Loucy (cell line): Measurements from ENCODE around the gene CASP1.
A peak's percentile ranks its signal among the peaks of the same experiment; 100 is the strongest.
"Not testable (repeated sequence)": the region's sequence is repeated elsewhere in the genome, so short reads cannot be mapped to it uniquely, and the experiment has no call there.

Source experiments
- H2AFZ ChIP-seq: fragments of 200-600 bp; sonication (generic); 2 replicates; pipeline ENCODE4 v1.6.0; 2016; ENCODE audit warnings: antibody characterized with exemption, mild to moderate bottlenecking, low read length, moderate library complexity
- H3F3A ChIP-seq: fragments of 200-600 bp; 2 replicates; pipeline ENCODE4 v1.6.0; 2016; ENCODE audit warnings: antibody characterized with exemption, low read depth, mild to moderate bottlenecking
- H3K27me3 ChIP-seq: fragments of 200-600 bp; sonication (generic); 2 replicates; pipeline ENCODE4 v1.6.1; 2014; ENCODE audit warnings: low read length, mild to moderate bottlenecking; ENCODE audit not compliant: insufficient read depth, poor library complexity, severe bottlenecking
- H3K36me3 ChIP-seq: fragments of 200-600 bp; sonication (generic); 2 replicates; pipeline ENCODE4 v1.6.1; 2016; ENCODE audit warnings: low read length; ENCODE audit not compliant: insufficient read depth
- H3K4me1 ChIP-seq: fragments of 200-600 bp; sonication (generic); 2 replicates; pipeline ENCODE4 v1.5.1; 2014; ENCODE audit warnings: low read length, mild to moderate bottlenecking; ENCODE audit not compliant: insufficient read depth, poor library complexity, severe bottlenecking
- H3K4me2 ChIP-seq: fragments of 200-600 bp; sonication (generic); 2 replicates; pipeline ENCODE4 v1.6.0; 2014; ENCODE audit warnings: antibody characterized with exemption, low read length, low read depth, mild to moderate bottlenecking; ENCODE audit not compliant: poor library complexity, severe bottlenecking
- H3K4me3 ChIP-seq: fragments of 200-600 bp; sonication (generic); 2 replicates; pipeline ENCODE4 v1.5.1; 2014; ENCODE audit warnings: low read length, mild to moderate bottlenecking, mixed read lengths; ENCODE audit not compliant: poor library complexity, severe bottlenecking
- H3K79me2 ChIP-seq: fragments of 200-600 bp; sonication (generic); 2 replicates; pipeline ENCODE4 v1.6.1; 2014; ENCODE audit warnings: low read length; ENCODE audit not compliant: insufficient read depth
- H3K9ac ChIP-seq: fragments of 200-600 bp; sonication (generic); 2 replicates; pipeline ENCODE4 v1.6.0; 2014; ENCODE audit warnings: mild to moderate bottlenecking, low read depth, low read length, moderate library complexity; ENCODE audit not compliant: poor library complexity, severe bottlenecking
- H3K9me2 ChIP-seq: fragments of 200-600 bp; sonication (generic); replicated peaks from 2 replicates; pipeline ENCODE4 v1.6.1; 2016; ENCODE audit warnings: low read depth, low read length, mixed read lengths
- H3K9me3 ChIP-seq: fragments of 200-600 bp; sonication (generic); 2 replicates; pipeline ENCODE4 v1.6.1; 2014; ENCODE audit warnings: mild to moderate bottlenecking, antibody characterized with exemption, low read length, low read depth; ENCODE audit not compliant: insufficient read depth
- H4K20me1 ChIP-seq: fragments of 200-600 bp; sonication (generic); 2 replicates; pipeline ENCODE4 v1.6.0; 2014; ENCODE audit warnings: antibody characterized with exemption, low read length, mild to moderate bottlenecking; ENCODE audit not compliant: insufficient read depth, poor library complexity, severe bottlenecking
- EZH2phosphoT487 ChIP-seq: fragments of 200-600 bp; IDR thresholded peaks from 2 replicates; pipeline ENCODE4 v1.6.1; 2018; ENCODE audit warnings: antibody characterized with exemption, mild to moderate bottlenecking, moderate library complexity, borderline replicate concordance
- TF ChIP-seq, protein P1 (sequence below): fragments of 200-600 bp; sonication (generic); conservative IDR thresholded peaks from 2 replicates; pipeline ENCODE4 v1.5.1; 2014; ENCODE audit warnings: mild to moderate bottlenecking, antibody characterized with exemption, low read length

The CASP1 gene

DNA sequence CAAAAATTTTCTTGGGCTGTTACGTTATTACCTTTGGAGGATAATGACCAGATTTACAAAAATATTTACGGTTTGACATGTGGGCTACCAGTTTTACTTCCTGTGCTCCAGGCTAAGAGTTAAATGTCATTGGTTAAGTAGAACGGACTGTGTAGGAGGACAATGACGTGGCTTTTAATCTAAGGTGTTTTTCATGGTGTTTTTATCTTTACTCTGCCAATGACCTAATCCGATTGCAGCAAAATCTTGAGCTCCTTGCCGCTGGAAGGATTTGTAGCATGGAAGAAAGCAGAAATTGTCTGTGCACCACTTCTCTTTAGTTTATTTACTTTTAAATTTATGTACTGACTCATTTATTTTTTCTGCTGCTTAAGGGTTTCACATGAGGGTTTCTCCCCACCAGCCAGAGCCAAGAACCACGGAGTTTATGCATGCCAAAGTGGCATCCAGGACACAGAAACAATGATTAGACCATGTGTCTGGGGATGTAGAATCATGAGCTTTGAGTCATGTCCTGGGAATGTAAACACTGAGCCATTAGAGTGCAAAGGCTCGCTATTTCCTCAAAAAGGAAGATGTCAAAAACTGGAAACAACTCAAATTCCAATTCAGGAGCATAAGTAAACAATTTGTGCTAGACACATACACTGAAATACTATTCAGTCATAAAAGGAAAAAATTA, 12.1 kb upstream of the CASP1 start:
- no peak overlapping the region for H3K4me2 ChIP-seq
- H2AFZ ChIP-seq: no peak overlapping the region
- TF ChIP-seq EZH2phosphoT487: no peak
- TF ChIP-seq, protein P1, sequence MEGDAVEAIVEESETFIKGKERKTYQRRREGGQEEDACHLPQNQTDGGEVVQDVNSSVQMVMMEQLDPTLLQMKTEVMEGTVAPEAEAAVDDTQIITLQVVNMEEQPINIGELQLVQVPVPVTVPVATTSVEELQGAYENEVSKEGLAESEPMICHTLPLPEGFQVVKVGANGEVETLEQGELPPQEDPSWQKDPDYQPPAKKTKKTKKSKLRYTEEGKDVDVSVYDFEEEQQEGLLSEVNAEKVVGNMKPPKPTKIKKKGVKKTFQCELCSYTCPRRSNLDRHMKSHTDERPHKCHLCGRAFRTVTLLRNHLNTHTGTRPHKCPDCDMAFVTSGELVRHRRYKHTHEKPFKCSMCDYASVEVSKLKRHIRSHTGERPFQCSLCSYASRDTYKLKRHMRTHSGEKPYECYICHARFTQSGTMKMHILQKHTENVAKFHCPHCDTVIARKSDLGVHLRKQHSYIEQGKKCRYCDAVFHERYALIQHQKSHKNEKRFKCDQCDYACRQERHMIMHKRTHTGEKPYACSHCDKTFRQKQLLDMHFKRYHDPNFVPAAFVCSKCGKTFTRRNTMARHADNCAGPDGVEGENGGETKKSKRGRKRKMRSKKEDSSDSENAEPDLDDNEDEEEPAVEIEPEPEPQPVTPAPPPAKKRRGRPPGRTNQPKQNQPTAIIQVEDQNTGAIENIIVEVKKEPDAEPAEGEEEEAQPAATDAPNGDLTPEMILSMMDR: no peak
- no peaks in the 10 kb centered on the region for H3F3A ChIP-seq
- H3K79me2 ChIP-seq: no peaks in the 10 kb centered on the region
- no peaks in the 10 kb centered on the region for H3K27me3 ChIP-seq
- H3K4me3 ChIP-seq: no peak overlapping the region
- no peaks in the 10 kb centered on the region for H3K36me3 ChIP-seq
- H3K9me3 ChIP-seq: no peaks in the 10 kb centered on the region
- H3K9me2 ChIP-seq: no peaks in the 10 kb centered on the region
- no peak overlapping the region for H3K9ac ChIP-seq
- peaks cover 23% of the 10 kb centered on the region for H3K4me1 ChIP-seq
- no peaks in the 10 kb centered on the region for H4K20me1 ChIP-seq

DNA sequence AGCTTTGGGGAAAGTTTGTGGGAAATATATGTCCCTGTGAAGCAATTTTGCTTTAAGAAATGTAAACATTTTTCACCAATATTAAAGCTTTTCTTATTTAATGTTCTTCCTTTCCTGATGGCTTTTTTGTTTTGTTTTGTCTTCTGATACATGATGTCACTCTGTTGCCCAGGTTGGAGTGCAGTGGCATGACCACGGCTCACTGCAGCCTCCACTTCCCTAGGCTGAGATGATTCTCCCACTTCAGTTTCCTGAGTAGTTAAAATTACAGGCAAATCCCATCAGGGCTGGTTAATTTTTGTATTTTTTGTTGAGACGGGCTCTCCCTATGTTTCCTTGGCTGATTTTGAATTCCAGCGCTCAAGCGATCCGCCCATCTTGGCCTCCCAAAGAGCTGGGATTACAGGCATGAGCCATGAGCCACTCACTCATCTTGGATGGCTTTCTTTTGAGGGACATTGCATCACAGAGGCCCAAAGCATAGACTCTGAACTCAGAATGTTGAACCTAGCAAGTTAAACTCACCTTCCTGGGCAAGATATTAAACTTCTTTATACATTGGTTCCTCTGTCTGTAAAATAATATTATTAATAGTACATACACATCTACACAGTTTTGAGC, 10.8 kb upstream of the CASP1 start:
- peak overlapping the region; percentile 90 for H3K4me2 ChIP-seq
- peak overlapping the region; percentile 72 for H3K9ac ChIP-seq
- no peaks in the 10 kb centered on the region for H3K9me3 ChIP-seq

DNA sequence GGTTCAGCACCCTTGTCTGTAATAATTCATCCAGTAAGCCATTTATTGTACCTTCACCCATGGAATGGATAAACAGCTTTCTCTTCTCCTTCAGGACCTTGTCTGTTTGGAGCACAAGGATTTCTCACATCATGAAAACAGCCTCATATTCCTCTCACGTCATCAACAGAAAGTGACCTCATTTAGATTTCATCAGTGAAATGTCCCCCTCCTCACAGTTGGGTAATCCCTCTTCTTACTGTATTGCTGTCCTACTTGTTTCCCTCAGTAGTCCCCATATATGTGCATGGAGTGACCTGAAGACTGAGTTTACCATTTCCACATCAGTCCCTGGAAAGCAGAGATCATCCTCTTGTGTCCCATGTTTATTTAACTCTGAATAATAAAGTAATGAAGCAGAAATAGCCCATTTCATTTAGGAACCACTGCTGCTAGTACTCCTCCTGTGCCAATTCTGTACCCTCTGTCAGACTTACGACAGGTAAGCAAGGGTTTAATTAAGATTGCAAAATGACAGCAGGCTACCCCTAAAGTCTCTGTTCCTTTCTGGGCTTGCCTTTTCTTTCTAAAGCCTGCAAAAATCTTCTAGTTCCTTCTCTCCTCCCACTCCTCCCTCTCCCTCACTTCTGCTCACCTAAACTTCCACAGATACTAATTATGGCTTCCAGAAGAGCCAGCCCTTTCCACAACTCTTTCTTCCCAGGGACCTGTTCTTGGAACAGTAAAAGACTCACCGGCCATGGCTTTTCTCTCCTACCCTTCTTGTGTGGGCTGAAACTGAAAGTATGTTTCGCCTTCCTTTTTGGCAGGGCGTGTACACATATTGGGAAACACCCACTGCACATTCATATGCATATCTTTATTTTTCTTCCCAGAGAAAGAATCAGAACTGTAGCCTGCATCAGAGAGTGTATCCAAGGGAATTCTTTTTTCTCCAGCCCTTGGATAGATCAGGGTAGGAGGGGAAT, 9.9 kb upstream of the CASP1 start, which contains the start of gene CARD16:
CARD16 (minus strand) TSS at position 779 of the 968 bp plus-strand sequence; CDS start at position 741, 38 bp downstream.
- H3K9me2 ChIP-seq, H3K9me3 ChIP-seq, H3K36me3 ChIP-seq, H4K20me1 ChIP-seq, H3K79me2 ChIP-seq, H3F3A ChIP-seq, H3K27me3 ChIP-seq: not testable (repeated sequence)
- Histone ChIP-seq H3K4me3 (peak within 1 kb of the TSS; percentile 78), H3K4me2 (peak within 1 kb of the TSS; percentile 90), H3K4me1 (peaks cover 31% of the 10 kb centered on the region), H2AFZ (peak within 1 kb of the TSS; percentile 89), H3K9ac (peak within 1 kb of the TSS; percentile 72)

More for the DNA sequence above, 10.8 kb upstream of the CASP1 start:
- no peaks in the 10 kb centered on the region for H3K36me3 ChIP-seq
- H3K27me3 ChIP-seq: no peaks in the 10 kb centered on the region
- peaks cover 31% of the 10 kb centered on the region for H3K4me1 ChIP-seq
- H3F3A ChIP-seq: no peaks in the 10 kb centered on the region
- H3K4me3 ChIP-seq: peak overlapping the region; percentile 78
- H2AFZ ChIP-seq: peak overlapping the region; percentile 89
- H4K20me1 ChIP-seq: no peaks in the 10 kb centered on the region
- TF ChIP-seq, protein P1: no peak
- TF ChIP-seq EZH2phosphoT487: no peak
- H3K9me2 ChIP-seq: no peaks in the 10 kb centered on the region
- H3K79me2 ChIP-seq: no peaks in the 10 kb centered on the region; the same call in 1 of the 2 replicates
